Raji (cell line): ENCODE data around the gene C4BPA.

ENCODE experiments used
- POLR2A ChIP-seq: IDR thresholded peaks from 2 replicates; pipeline ENCODE4 v1.6.1; 2011; ENCODE audit warnings: low read depth, low read length, control low read depth; ENCODE audit not compliant: insufficient read depth

C4BPA gene

GRCh38 chr1:207088701-207089626 lies 15.1 kb upstream of the C4BPA start, which contains the start of gene C4BPB:
Gene C4BPB, plus strand, starts transcription at chr1:207088860. Its CDS starts 672 bp downstream, at chr1:207089532.
- TF ChIP-seq POLR2A: no peak

DNA sequence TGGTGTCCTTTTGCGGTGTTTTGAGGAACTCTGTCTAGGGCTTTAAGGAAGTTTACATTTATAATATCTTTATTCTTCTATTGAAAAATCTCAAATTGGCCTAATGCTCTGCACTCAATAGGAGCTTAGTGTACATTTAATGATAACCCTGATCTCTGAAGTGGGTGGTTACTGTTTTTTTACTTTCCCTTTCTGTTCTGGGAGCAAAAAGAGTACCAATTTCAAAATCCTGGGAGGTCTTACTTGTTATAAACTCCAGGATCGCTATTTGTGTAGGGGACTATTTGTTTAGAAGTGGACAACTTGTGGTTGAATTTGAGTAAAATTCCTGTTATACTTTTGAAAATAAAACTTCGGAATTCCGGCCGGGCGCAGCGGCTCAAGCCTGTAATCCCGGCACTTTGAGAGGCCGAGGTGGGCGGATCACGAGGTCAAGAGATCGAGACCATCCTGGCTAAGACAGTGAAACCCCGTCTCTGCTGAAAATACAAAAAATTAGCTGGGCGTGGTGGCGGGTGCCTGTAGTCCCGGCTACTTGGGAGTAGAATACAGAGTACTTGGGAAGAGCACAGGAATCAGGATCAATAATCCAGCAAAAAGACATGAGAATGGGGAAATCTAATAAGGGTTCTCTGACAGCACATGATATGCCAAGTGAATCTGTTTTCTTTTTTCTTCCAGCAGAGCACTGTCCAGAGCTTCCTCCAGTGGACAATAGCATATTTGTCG lies 14.2 kb upstream of the C4BPA start:
- no peak for TF ChIP-seq POLR2A

DNA sequence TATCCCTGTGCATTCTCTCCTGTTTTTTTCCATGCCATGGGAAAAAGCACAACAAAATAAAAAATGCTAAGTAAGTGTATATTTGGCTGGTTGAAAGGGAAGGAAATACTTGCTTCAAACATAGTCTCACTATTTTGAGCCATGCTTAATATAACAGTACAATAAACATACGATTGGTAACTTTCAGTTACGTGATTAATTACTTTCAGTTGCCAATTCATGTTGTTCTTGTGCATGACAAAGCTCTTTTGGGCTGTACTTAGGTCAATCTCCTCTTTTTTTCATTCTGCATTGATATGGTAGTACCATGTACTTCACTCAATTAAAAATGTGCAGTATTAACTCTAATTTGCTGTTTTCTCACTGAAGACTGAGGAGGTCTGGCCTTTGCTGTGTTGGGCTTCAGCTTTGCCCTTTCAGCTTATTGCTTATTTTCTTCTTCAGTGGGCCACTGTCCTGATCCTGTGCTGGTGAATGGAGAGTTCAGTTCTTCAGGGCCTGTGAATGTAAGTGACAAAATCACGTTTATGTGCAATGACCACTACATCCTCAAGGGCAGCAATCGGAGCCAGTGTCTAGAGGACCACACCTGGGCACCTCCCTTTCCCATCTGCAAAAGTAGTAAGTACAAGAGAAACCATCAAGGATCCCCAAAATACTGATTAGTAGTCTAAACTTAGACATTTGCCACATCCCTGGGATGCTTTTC lies 12.7 kb upstream of the C4BPA start:
- no peak for TF ChIP-seq POLR2A

- no peak for TF ChIP-seq POLR2A
Observed at GRCh38 chr1:207093944-207094343, 10.1 kb upstream of the C4BPA start.

- TF ChIP-seq POLR2A: no peak
Observed at GRCh38 chr1:207097871-207098324, 6.1 kb upstream of the C4BPA start.

- no peak for TF ChIP-seq POLR2A
Observed at GRCh38 chr1:207101720-207102119, 2.3 kb upstream of the C4BPA start.

DNA sequence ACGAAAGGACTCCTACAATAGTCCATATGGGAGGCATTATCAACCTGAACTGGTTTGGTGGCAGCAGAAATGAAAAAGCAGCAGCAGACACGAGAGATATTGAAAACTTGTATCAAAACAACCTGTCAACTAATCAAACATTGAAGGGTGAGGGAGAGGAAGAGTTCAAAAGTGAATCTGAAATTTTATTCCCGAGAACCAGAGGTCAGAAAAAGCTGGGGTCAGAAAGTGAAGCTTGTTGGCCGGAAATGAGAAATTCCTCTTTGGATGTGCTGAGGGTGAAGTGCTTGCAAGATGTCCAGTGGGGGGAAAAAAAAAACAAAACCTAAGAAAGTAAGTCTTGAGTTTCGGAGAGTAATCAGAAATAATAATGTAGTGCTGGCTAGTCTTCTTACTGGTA lies 1.9 kb upstream of the C4BPA start:
- TF ChIP-seq POLR2A: no peak

- TF ChIP-seq POLR2A: no peak
Observed at GRCh38 chr1:207102659-207103058, 1.4 kb upstream of the C4BPA start.

DNA sequence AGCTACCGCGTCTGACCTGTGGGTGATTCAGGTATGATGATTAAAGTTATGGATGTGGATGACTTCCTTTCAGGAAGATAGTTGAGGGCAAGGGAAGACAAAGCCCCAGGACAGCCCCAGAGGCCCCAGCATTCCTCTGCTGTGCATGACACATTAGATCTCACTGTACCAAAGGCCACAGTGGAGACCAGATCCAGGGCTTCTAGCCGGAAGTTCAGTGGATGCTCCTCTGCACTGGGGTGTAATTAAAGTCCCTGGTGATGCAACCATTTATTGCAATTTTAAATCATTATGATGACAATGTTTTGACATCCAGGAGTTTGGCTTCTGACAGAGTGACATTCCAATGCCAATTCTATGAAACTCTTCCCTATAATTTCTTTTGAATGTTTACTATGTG lies 5.0 kb downstream of the C4BPA start:
- TF ChIP-seq POLR2A: no peak

GRCh38 chr1:207112616-207113296 lies 8.7 kb downstream of the C4BPA start:
- TF ChIP-seq POLR2A: no peak

GRCh38 chr1:207115269-207115668 lies 11.2 kb downstream of the C4BPA start:
- no peak for TF ChIP-seq POLR2A

DNA sequence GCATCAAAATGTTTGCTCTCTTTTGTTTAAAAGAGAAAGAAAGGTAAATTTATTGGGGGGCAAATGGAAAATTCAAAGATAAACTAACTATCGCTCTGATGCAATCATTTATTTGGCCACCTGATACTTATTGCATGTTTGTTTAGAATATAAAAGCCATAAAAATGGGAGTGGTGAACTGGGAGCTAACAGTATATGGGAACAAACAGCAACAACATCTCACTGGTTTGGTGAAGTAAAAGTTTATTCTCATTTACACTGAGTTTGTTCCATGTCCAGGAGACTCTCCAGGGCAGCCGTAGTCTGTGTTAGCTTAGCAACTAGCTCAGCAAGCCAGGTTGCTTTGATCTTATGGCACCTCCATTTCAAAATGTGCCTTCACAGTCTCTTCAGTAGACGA lies 20.4 kb downstream of the C4BPA start:
- no peak for TF ChIP-seq POLR2A

- no peak for TF ChIP-seq POLR2A
Observed at GRCh38 chr1:207128336-207128921, 24.4 kb downstream of the C4BPA start.

- no peak for TF ChIP-seq POLR2A
Observed at GRCh38 chr1:207129053-207129452, 25.0 kb downstream of the C4BPA start.
